Measurements from ENCODE around the gene TRIM26.

- TF ChIP-seq EZH2 (IDR thresholded peaks at IDR 0.05) = no peak
- no peak for TF ChIP-seq POLR2AphosphoS5 (IDR thresholded peaks at IDR 0.05; ENCODE audit: borderline replicate concordance, low read depth, low read length)
Measured at GRCh38 chr6:30244560-30244959, 31.4 kb upstream of the TRIM26 start.
